Activated effector memory CD4-positive, alpha-beta T cell treated with anti-CD3 and anti-CD28 coated beads, Interleukin-2, amount 50 U/mL, for 16 hours (primary cell): Measurements from ENCODE around the gene FNDC7.
"Not testable (repeated sequence)": the region's sequence is repeated elsewhere in the genome, so short reads cannot be mapped to it uniquely, and the experiment has no call there.

Experiments used
- DNase-seq: peaks from one replicate; pipeline ENCODE4 v3.0.0-alpha.2; 2020

The FNDC7 gene

GRCh38 chr1:108699375-108700332 is 13.1 kb upstream of the FNDC7 start:
- no peak for DNase-seq

- DNase-seq = no peak
Measured at GRCh38 chr1:108701176-108701849, 11.4 kb upstream of the FNDC7 start.

DNA sequence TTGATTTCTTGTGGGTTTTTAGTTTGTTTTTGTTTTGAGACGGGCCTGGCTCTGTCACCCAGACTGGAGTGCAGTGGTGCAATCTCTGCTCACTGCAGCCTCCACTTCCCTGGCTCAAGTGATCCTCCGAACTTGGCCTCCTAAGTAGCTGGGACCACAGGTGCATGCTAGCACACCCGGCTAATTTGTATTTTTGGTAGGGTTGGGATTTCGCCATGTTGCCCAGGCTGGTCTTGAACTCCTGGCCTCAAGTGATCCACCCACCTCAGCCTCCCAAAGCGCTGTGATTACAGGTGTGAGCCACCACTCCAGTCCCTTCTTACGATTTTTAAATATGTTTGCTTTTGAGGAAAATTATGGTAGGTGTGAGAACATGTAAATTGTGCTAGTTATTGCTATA is 10.6 kb upstream of the FNDC7 start:
- not testable (repeated sequence) for DNase-seq

DNA sequence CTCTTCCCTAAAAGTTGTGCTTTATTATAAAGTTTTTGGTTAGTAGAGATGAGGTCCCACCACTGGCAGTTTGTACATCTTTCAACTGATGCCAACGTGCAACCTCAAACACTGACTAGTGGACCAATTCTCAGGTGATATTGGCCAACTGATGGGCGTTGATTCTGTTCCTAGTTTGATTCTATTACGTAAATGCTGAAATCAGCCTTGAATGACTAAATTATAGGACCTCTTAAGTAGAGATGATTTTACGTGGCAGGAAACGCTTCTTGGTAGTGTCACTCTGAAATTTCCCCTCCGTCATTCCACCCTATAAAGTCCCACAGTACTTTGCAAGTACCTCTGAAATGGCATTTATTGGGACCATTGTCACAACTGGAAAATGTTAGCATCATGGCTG is 8.8 kb upstream of the FNDC7 start:
- no peak for DNase-seq

DNA sequence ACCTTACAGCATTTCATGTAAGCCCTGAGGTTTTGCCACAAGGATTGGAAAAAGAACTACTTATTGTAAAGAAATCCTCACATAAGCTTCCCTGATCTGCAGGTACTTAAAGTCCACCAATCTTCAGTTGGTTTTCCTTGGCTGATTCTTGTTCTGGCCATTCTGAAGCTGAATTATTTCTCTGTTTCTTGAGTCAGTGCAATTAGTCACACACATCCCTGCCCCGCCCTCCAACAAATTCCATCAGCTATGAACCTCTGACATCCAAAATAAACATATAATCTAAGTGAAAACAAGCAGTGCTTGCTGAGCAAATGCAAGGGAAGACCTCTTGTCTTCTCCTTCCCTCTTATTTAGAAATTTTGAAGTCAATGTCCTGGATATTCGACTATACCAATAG is 8.2 kb upstream of the FNDC7 start:
- no peak for DNase-seq

- no peak for DNase-seq
Measured at GRCh38 chr1:108706643-108707042, 6.1 kb upstream of the FNDC7 start.

GRCh38 chr1:108708691-108709660 is 3.7 kb upstream of the FNDC7 start:
- DNase-seq = peak; percentile 85

- DNase-seq = no peak
Measured at GRCh38 chr1:108715932-108716331, 3.2 kb downstream of the FNDC7 start.

DNA sequence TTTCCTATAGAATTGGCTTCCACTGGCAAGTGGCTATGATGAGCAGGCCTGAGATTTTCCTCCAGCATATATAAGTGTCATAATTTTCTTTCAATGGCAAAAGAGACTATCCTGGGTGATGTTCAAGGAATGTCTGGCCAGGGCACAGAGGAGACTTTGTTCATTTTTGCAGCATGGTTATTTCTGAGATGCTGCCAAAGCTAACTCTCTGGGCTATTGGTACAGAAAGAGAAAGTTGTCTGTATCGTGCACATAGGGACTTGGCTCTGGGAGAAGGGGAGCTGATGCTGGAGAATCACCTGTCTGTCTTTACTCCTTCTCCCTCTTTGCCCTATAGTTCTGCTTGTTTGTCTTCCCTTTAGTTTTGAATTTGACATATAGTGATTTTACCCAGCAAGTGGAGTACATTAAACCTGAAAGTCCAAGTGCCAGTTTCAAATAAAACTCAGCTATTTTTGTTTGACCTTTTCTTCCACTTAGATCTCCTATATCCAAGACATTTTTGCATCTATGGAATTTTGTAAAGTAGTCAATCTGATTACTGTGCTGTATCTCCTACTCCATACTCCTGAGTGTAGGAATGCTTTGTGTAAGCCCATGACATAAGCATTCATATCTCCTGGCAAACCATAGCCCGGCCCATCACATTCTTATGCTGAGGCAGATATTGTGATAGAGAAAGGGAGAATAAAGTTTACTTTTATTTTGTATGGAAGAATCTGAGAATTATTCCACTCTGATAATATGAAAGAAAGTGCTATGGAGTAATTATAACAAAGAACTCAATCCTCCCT is 3.9 kb downstream of the FNDC7 start:
- DNase-seq = no peak

- no peak for DNase-seq
Measured at GRCh38 chr1:108717774-108718316, 5.1 kb downstream of the FNDC7 start.

DNA sequence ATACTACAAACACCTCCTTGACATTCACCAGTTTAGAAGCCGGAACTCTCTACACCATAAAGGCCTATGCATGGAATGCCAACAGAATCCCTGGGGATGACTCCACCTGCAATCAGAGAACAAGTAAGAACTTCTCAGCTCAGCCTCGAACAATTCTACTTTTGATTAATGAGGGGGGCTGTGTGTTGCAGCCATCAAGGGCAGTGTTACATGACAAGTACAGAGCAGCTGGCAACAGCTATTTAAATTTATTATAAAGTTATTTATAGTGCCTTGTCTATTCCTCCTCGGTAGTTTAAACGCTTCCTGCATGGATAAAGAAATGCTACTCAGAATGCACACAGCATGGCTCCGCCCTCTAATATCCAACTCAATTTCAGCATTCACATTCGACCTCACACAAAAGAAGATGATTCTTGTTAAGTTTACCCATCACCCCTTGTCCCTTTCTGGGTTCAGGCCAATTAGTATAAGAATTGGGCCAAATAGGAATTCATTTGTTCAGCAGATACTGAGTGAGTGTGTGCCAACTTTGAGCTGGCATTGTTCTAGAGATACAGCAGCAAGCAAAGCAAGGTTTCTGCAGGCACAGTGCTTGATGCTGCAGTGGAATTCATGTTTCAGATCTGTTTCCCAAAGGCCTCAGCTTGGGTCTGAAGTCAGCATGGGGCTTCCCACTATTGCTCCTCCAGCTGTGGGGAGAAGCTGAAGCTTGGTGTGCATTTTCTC is 6.4 kb downstream of the FNDC7 start:
- DNase-seq = no peak

DNA sequence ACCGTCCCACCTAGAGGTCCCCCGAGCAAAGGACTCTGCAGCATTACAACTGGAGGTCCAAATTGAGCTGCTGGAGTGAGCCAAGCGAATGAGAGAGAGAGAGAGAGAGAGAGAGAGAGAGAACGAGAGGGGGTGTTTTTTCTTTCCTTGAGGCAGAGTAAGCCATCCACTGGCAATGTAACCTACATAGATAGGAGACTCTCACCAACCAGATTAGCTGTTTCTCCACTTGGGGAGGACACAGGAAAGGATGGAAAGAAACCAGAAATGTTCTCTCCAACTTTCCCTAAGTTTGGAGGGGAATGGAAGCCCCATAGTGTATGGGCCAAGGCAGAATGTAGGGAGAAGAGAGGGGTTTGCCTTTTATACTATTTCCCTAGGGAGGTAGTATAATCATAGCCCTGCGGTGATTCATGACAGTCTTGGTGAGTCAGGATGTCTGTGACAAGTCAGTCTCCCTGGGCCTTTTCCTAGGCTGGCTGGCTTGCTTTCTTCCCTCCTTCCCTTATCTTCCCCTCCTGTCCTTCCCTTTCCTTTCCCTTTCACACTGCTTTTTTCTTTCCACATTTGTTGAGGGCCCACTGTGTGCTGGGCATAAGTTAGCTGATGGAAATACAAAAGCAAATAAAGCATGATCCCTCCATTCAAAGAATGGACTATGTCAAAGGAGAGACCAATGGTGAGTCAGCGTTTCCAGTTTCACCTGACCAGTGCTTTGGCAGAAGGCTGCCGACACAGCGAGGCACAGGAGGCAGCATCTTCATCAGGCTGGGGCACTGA is 7.1 kb downstream of the FNDC7 start:
- DNase-seq = no peak

GRCh38 chr1:108722292-108722691 is 9.6 kb downstream of the FNDC7 start:
- no peak for DNase-seq

DNA sequence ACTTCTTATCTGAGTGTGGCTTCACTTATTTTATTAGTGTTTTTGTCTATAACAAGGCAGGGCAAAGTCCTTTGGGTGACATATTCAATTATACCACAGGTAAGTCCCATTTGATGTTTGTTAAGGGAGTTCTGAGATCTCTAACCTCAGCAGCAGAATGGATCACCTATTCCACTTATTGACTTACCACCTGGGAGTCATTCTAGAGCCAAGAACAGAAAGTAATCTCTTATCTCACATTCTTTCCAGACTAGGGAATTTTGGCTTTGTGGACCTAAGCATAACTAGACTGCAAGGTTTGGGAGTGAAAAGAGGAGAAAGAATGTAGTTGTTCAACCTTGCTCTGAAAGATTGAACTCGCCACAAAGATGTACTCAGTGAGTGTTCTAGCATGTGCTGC is 13.2 kb downstream of the FNDC7 start:
- no peak for DNase-seq

DNA sequence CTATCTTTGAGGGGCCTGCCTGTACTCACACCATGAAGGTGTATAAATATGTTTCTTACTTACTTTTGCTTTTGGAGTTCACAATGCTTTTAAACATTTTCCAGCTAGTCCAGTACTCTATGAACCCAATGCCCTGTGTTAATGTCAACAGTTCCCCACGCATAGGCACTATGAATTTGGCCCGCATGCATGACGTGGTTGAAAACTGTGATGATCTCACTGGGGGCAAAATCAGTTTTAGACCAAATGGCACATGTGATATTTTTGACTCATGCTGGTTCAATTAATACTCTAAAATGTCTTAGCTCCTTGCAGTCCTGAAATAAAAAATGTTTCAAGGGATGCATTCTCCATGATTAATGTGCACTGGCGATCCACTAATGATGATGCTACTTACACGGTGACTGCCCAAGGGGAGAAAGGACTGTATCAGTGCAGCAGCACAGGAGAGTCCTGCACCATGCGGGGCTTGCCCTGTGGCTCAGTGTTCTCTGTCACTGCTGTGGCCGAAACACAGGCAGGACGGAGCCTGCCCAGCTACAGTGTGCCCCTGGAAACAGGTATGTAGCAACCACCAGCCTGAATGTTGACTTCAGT is 15.7 kb downstream of the FNDC7 start:
- no peak for DNase-seq

- no peak for DNase-seq
Measured at GRCh38 chr1:108729481-108729880, 16.8 kb downstream of the FNDC7 start.

- DNase-seq = no peak
Measured at GRCh38 chr1:108732398-108732797, 19.7 kb downstream of the FNDC7 start.

- DNase-seq = no peak
Measured at GRCh38 chr1:108734171-108734865, 21.6 kb downstream of the FNDC7 start.

DNA sequence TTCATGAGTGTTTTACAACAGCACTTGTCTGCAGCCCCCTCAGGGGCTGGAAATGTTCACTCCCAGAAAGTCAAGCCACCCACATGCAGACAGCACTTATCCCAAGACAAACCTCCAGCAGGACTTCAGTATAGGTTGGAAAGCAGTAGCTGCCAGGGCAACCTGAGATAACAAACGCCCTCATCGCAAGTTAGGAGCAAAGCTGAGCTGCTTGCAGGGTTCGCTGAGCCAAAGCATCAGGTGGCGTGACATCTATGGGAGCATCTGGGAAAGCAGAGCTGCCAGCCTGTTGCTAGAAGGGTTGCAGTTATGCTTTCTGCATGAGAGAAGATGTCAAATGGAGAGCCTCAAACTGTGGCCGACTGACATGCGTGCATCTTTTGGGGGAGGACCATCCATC is 29.5 kb downstream of the FNDC7 start:
- DNase-seq = no peak
